Esophagus muscularis mucosa (tissue), 3 donors: ENCODE results near the gene PLA2G2A.

Experiments used
- CTCF ChIP-seq, 3 experiments: fragments of 200-600 bp in 2 of 3; fragments of 450-650 bp in 1 of 3; sonication (generic) in 2 of 3; IDR thresholded peaks; one replicate each; pipeline ENCODE4 v1.5.1; 2017 to 2019; ENCODE audit warnings: antibody characterized with exemption in 3 of 3, mild to moderate bottlenecking in 2 of 3, moderate library complexity in 1 of 3
- POLR2AphosphoS5 ChIP-seq, 2 donors: sonication (generic); formaldehyde crosslinking; IDR thresholded peaks; one replicate each; pipeline ENCODE4 v1.6.1; 2017; ENCODE audit warnings: antibody characterized with exemption in 2 of 2

- no peak for TF ChIP-seq CTCF (IDR thresholded peaks at IDR 0.05)
- TF ChIP-seq POLR2AphosphoS5 (IDR thresholded peaks at IDR 0.05), result no peak
Observed at GRCh38 chr1:19981507-19982312, 2.3 kb upstream of the PLA2G2A start.
